ENCODE results near the gene CCDC187. TPM values are rescaled to one million over a fixed set of nuclear protein-coding genes. Genes with fewer than 3 reads are reported as not detected.

Gene CCDC187
- total RNA-seq, 5 donors from 2014 or later (not counting 1 experiment from before 2014, with no cell fraction given) = 0.07 to 0.20 (median 0.09) TPM; not detected in 1

GRCh38 chr9:136205707-136205992 lies 98.2 kb downstream of the CCDC187 start:
- ChIA-PET POLR2A (no interaction called here), CTCF (no interaction called here)
- ATAC-seq (replicated peaks in 1 of 4) = no peak
- H3K27me3 ChIP-seq (replicated peaks in 1 of 2; ENCODE audit: control insufficient read depth in 2 of 2, extremely low read depth in 1 of 2, insufficient read depth in 2 of 2, low read length in 1 of 2) = peaks cover 6 to 44% of the 10 kb centered on the region in 2 experiments
- Mint-ChIP-seq H3K4me3 (no peak overlapping the region), H3K4me1 (peaks cover 0 to 2% (median 2%) of the 10 kb centered on the region in 3 donors), H3K9me3 (no peaks in the 10 kb centered on the region), H3K27me3 (peaks cover 0 to 28% of the 10 kb centered on the region in 2 donors), H3K27ac (no peak overlapping the region), H3K36me3 (peaks cover 23% of the 10 kb centered on the region)
- DNase-seq = no peak
- H3K4me1 ChIP-seq (ENCODE audit: control insufficient read depth in 1 of 2, extremely low read depth in 1 of 2, insufficient read depth in 2 of 2, low read length in 2 of 2) = peaks cover 0 to 8% of the 10 kb centered on the region in 2 experiments
- H3K36me3 ChIP-seq (ENCODE audit: control insufficient read depth in 2 of 2, extremely low read depth in 1 of 2, insufficient read depth in 1 of 2, low read length in 1 of 2) = peaks cover 5 to 13% of the 10 kb centered on the region in 2 donors
- H3K4me3 ChIP-seq (ENCODE audit: control insufficient read depth in 1 of 2, extremely low read depth in 1 of 2, low read length in 1 of 2) = no peak overlapping the region
- H3K27ac ChIP-seq (ENCODE audit: low read length) = no peak overlapping the region
- 100% methylated on average over 2 of the region's 5 CpGs for WGBS (ENCODE audit: insufficient coverage)
- H3K9me3 ChIP-seq = no peaks in the 10 kb centered on the region

- H3K4me3 Mint-ChIP-seq = no peak within 1 kb of the TSS
- POLR2A ChIA-PET = no interaction called here
- H3K4me1 Mint-ChIP-seq = peaks cover 0 to 2% (median 2%) of the 10 kb centered on the region in 3 donors
- Histone ChIP-seq H3K9me3 (no peaks in the 10 kb centered on the region), H3K4me1 (ENCODE audit: control insufficient read depth in 1 of 2, extremely low read depth in 1 of 2, insufficient read depth in 2 of 2, low read length in 2 of 2) (peaks cover 0 to 8% of the 10 kb centered on the region in 2 experiments), H3K36me3 (ENCODE audit: control insufficient read depth in 2 of 2, extremely low read depth in 1 of 2, insufficient read depth in 1 of 2, low read length in 1 of 2) (peaks cover 5 to 11% of the 10 kb centered on the region in 2 donors), H3K27ac (ENCODE audit: low read length) (no peak within 1 kb of the TSS), H3K27me3 (replicated peaks in 1 of 2; ENCODE audit: control insufficient read depth in 2 of 2, extremely low read depth in 1 of 2, insufficient read depth in 2 of 2, low read length in 1 of 2) (peaks cover 6 to 50% of the 10 kb centered on the region in 2 experiments), H3K4me3 (ENCODE audit: control insufficient read depth in 1 of 2, extremely low read depth in 1 of 2, low read length in 1 of 2) (no peak within 1 kb of the TSS)
- peaks cover 0 to 34% of the 10 kb centered on the region in 2 donors for H3K27me3 Mint-ChIP-seq
- peak within 1 kb of the TSS in 1 of 2 donors; percentile 52 for H3K27ac Mint-ChIP-seq
- ATAC-seq (replicated peaks in 1 of 4) = peak in 2 of 4 experiments; percentile 21 to 54
- H3K36me3 Mint-ChIP-seq = peaks cover 23% of the 10 kb centered on the region
- DNase-seq = peak in 8 of 35 experiments; percentile 11 to 51 (median 23)
- CTCF ChIA-PET = no interaction called here
- 19% methylated on average over 69 of the region's 70 CpGs for WGBS (ENCODE audit: insufficient coverage)
- no peaks in the 10 kb centered on the region for H3K9me3 Mint-ChIP-seq
These were observed 98.8 kb downstream of the CCDC187 start, which contains the start of gene LHX3 for GRCh38 chr9:136204838-136205706. Gene LHX3 (minus strand): TSS chr9:136205128. CDS start chr9:136205012, 116 bp downstream.

- H3K4me1 ChIP-seq (ENCODE audit: control insufficient read depth in 1 of 2, extremely low read depth in 1 of 2, insufficient read depth in 2 of 2, low read length in 2 of 2) = peaks cover 0 to 8% of the 10 kb centered on the region in 2 experiments
- Mint-ChIP-seq H3K36me3 (peaks cover 21% of the 10 kb centered on the region), H3K4me3 (no peak overlapping the region), H3K4me1 (peaks cover 0 to 2% (median 2%) of the 10 kb centered on the region in 3 donors), H3K9me3 (no peaks in the 10 kb centered on the region), H3K27me3 (peaks cover 0 to 38% of the 10 kb centered on the region in 2 donors), H3K27ac (peak overlapping the region in 1 of 2 donors; percentile 52)
- POLR2A ChIA-PET = no interaction called here
- no peak overlapping the region for H3K4me3 ChIP-seq (ENCODE audit: control insufficient read depth in 1 of 2, extremely low read depth in 1 of 2, low read length in 1 of 2)
- CTCF ChIA-PET = no interaction called here
- WGBS (ENCODE audit: insufficient coverage) = 49% methylated on average over 12 of the region's 25 CpGs
- no peak overlapping the region for H3K27ac ChIP-seq (ENCODE audit: low read length)
- peaks cover 5 to 6% of the 10 kb centered on the region in 2 donors for H3K36me3 ChIP-seq (ENCODE audit: control insufficient read depth in 2 of 2, extremely low read depth in 1 of 2, insufficient read depth in 1 of 2, low read length in 1 of 2)
- peaks cover 6 to 58% of the 10 kb centered on the region in 2 experiments for H3K27me3 ChIP-seq (replicated peaks in 1 of 2; ENCODE audit: control insufficient read depth in 2 of 2, extremely low read depth in 1 of 2, insufficient read depth in 2 of 2, low read length in 1 of 2)
- no peaks in the 10 kb centered on the region for H3K9me3 ChIP-seq
- DNase-seq = no peak
- no peak for ATAC-seq (replicated peaks in 1 of 4)
These were observed 99.6 kb downstream of the CCDC187 start for GRCh38 chr9:136204145-136204805.

GRCh38 chr9:136203408-136204144 lies 100.3 kb downstream of the CCDC187 start:
- ChIA-PET CTCF (no interaction called here), POLR2A (no interaction called here)
- peaks cover under 1 to 4% of the 10 kb centered on the region in 2 donors for H3K36me3 ChIP-seq (ENCODE audit: control insufficient read depth in 2 of 2, extremely low read depth in 1 of 2, insufficient read depth in 1 of 2, low read length in 1 of 2)
- peaks cover 17% of the 10 kb centered on the region for H3K36me3 Mint-ChIP-seq
- H3K4me1 Mint-ChIP-seq = peaks cover 0 to 2% (median 2%) of the 10 kb centered on the region in 3 donors
- H3K4me1 ChIP-seq (ENCODE audit: control insufficient read depth in 1 of 2, extremely low read depth in 1 of 2, insufficient read depth in 2 of 2, low read length in 2 of 2) = peaks cover 0 to 8% of the 10 kb centered on the region in 2 experiments
- H3K27ac Mint-ChIP-seq = no peak overlapping the region
- ATAC-seq (replicated peaks in 1 of 4) (no peak), DNase-seq (no peak)
- no peak overlapping the region for H3K4me3 Mint-ChIP-seq
- no peak overlapping the region for H3K27ac ChIP-seq (ENCODE audit: low read length)
- 25% methylated on average over 29 of the region's 33 CpGs for WGBS (ENCODE audit: insufficient coverage)
- peaks cover 6 to 60% of the 10 kb centered on the region in 2 experiments for H3K27me3 ChIP-seq (replicated peaks in 1 of 2; ENCODE audit: control insufficient read depth in 2 of 2, extremely low read depth in 1 of 2, insufficient read depth in 2 of 2, low read length in 1 of 2)
- no peaks in the 10 kb centered on the region for H3K9me3 ChIP-seq
- no peaks in the 10 kb centered on the region for H3K9me3 Mint-ChIP-seq
- H3K4me3 ChIP-seq (ENCODE audit: control insufficient read depth in 1 of 2, extremely low read depth in 1 of 2, low read length in 1 of 2) = no peak overlapping the region
- H3K27me3 Mint-ChIP-seq = peaks cover 0 to 39% of the 10 kb centered on the region in 2 donors

GRCh38 chr9:136202454-136203407 lies 101.2 kb downstream of the CCDC187 start:
- Histone ChIP-seq H3K9me3 (no peaks in the 10 kb centered on the region), H3K4me1 (ENCODE audit: control insufficient read depth in 1 of 2, extremely low read depth in 1 of 2, insufficient read depth in 2 of 2, low read length in 2 of 2) (peaks cover 0 to 8% of the 10 kb centered on the region in 2 experiments), H3K27ac (ENCODE audit: low read length) (no peak overlapping the region), H3K27me3 (replicated peaks in 1 of 2; ENCODE audit: control insufficient read depth in 2 of 2, extremely low read depth in 1 of 2, insufficient read depth in 2 of 2, low read length in 1 of 2) (peaks cover 11 to 69% of the 10 kb centered on the region in 2 experiments), H3K36me3 (ENCODE audit: control insufficient read depth in 2 of 2, extremely low read depth in 1 of 2, insufficient read depth in 1 of 2, low read length in 1 of 2) (no peaks in the 10 kb centered on the region), H3K4me3 (ENCODE audit: control insufficient read depth in 1 of 2, extremely low read depth in 1 of 2, low read length in 1 of 2) (no peak overlapping the region)
- CTCF ChIA-PET = no interaction called here
- no peak for ATAC-seq (replicated peaks in 1 of 4)
- Mint-ChIP-seq H3K27ac (no peak overlapping the region), H3K27me3 (peaks cover 4 to 47% of the 10 kb centered on the region in 2 donors), H3K9me3 (no peaks in the 10 kb centered on the region), H3K36me3 (peaks cover 17% of the 10 kb centered on the region), H3K4me3 (no peak overlapping the region), H3K4me1 (peaks cover 0 to 2% (median 2%) of the 10 kb centered on the region in 3 donors)
- 24% methylated on average over 88 of the region's 99 CpGs for WGBS (ENCODE audit: insufficient coverage)
- POLR2A ChIA-PET = no interaction called here
- DNase-seq = no peak

All from T-cell (primary cell).